Smooth muscle cell (in vitro differentiated cells): ENCODE data around the gene ABCB8. TPM values are rescaled to one million over a fixed set of nuclear protein-coding genes. Genes with fewer than 3 reads are reported as not detected.

Source experiments
- DNase-seq: peaks from one replicate; lab custom pipeline; 2025; ENCODE audit not compliant: unreplicated experiment; lab: John Stamatoyannopoulos, UW
- H2AFZ ChIP-seq: fragments of 200-600 bp; sonication (generic); 2 replicates; pipeline ENCODE4 v1.6.0; 2016; ENCODE audit warnings: antibody characterized with exemption, low read depth, mild to moderate bottlenecking
- H3F3A ChIP-seq: fragments of 200-600 bp; sonication (generic); 2 replicates; pipeline ENCODE4 v1.6.0; 2017; ENCODE audit warnings: antibody characterized with exemption, low read depth
- H3K27ac ChIP-seq: fragments of 200-600 bp; sonication (generic); 2 replicates; pipeline ENCODE4 v1.5.1; 2016; ENCODE audit warnings: low read depth, mild to moderate bottlenecking
- H3K27me3 ChIP-seq: fragments of 200-600 bp; sonication (generic); 2 replicates; pipeline ENCODE4 v1.6.1; 2016; ENCODE audit warnings: low read depth, mild to moderate bottlenecking
- H3K36me3 ChIP-seq: fragments of 200-600 bp; sonication (generic); 2 replicates; pipeline ENCODE4 v1.5.1; 2016; ENCODE audit warnings: low read depth
- H3K4me1 ChIP-seq: fragments of 200-600 bp; sonication (generic); 2 replicates; pipeline ENCODE4 v1.5.1; 2016; ENCODE audit warnings: low read depth
- H3K4me2 ChIP-seq: fragments of 200-600 bp; sonication (generic); 2 replicates; pipeline ENCODE4 v1.6.0; 2016; ENCODE audit warnings: mild to moderate bottlenecking
- H3K4me3 ChIP-seq: fragments of 200-600 bp; sonication (generic); 2 replicates; pipeline ENCODE4 v1.5.1; 2016; ENCODE audit warnings: mild to moderate bottlenecking
- H3K79me2 ChIP-seq: fragments of 200-600 bp; sonication (generic); 2 replicates; pipeline ENCODE4 v1.6.0; 2016; ENCODE audit warnings: low read depth, mild to moderate bottlenecking
- H3K9ac ChIP-seq: fragments of 200-600 bp; sonication (generic); 2 replicates; pipeline ENCODE4 v1.6.0; 2016; ENCODE audit warnings: low read depth
- H3K9me3 ChIP-seq: fragments of 200-600 bp; sonication (generic); replicated peaks from 2 replicates; pipeline ENCODE4 v1.5.1; 2016; ENCODE audit warnings: low read depth
- H4K20me1 ChIP-seq: fragments of 200-600 bp; sonication (generic); 2 replicates; pipeline ENCODE4 v1.6.0; 2016; ENCODE audit warnings: low read depth
- CTCF ChIP-seq: fragments of 200-600 bp; sonication (generic); IDR thresholded peaks from 2 replicates; pipeline ENCODE4 v1.5.1; 2017; ENCODE audit warnings: borderline replicate concordance, mild to moderate bottlenecking, antibody characterized with exemption; ENCODE audit not compliant: insufficient read depth, poor library complexity, severe bottlenecking
- WGBS: methylation state at CpG from one replicate; pipeline ENCODE4 v1.1.7; 2016; ENCODE audit warnings: low lambda C conversion rate; 5-methylcytosine and 5-hydroxymethylcytosine counted together
- polyA plus RNA-seq: library from polyadenylated mRNA; unstranded; fragments of >200 nt; fragmentation: Nextera tagmentation; extraction: Ambion mirVana; gene quantifications from 2 replicates; pipeline ENCODE4 v1.2.1, GENCODE V29; 2016
- total RNA-seq: library from RNA; depleted of rRNA; stranded (reverse); fragments of >200 nt; gene quantifications from 2 replicates; pipeline ENCODE4 v1.2.3, GENCODE V29; 2014

Gene ABCB8
- total and polyA plus RNA-seq, 2 experiments from 2014 or later = 23.4 to 24.2 TPM

GRCh38 chr7:150990416-150991186 is 37.6 kb upstream of the ABCB8 start, which contains the start of gene NOS3:
TSS of gene NOS3 (plus strand) at chr7:150991017. CDS start at chr7:150993804, 2,787 bp downstream.
- peak within 1 kb of the TSS; percentile 67 for H3K9ac ChIP-seq
- H3K36me3 ChIP-seq = no peaks in the 10 kb centered on the region
- peaks cover 5% of the 10 kb centered on the region for H3F3A ChIP-seq
- H3K4me1 ChIP-seq = peaks cover 6% of the 10 kb centered on the region
- H2AFZ ChIP-seq = no peak within 1 kb of the TSS
- H3K79me2 ChIP-seq = no peaks in the 10 kb centered on the region
- no peaks in the 10 kb centered on the region for H3K27me3 ChIP-seq
- 69% methylated on average over 12 of the region's 12 CpGs for WGBS
- no peak within 1 kb of the TSS for H3K4me2 ChIP-seq
- TF ChIP-seq CTCF = no peak
- no peaks in the 10 kb centered on the region for H3K9me3 ChIP-seq
- no peak for DNase-seq
- H4K20me1 ChIP-seq = no peaks in the 10 kb centered on the region
- no peak within 1 kb of the TSS for H3K4me3 ChIP-seq
- H3K27ac ChIP-seq = peak within 1 kb of the TSS; percentile 69

GRCh38 chr7:150992051-150992640 is 36.1 kb upstream of the ABCB8 start:
- Histone ChIP-seq H3K36me3 (no peaks in the 10 kb centered on the region), H3K9me3 (no peaks in the 10 kb centered on the region), H3K27ac (no peak overlapping the region), H3K27me3 (no peaks in the 10 kb centered on the region), H3K79me2 (no peaks in the 10 kb centered on the region), H3K4me3 (no peak overlapping the region), H3K4me1 (peaks cover 6% of the 10 kb centered on the region), H3K4me2 (no peak overlapping the region), H3F3A (peaks cover 5% of the 10 kb centered on the region), H4K20me1 (no peaks in the 10 kb centered on the region), H3K9ac (no peak overlapping the region), H2AFZ (no peak overlapping the region)
- DNase-seq = no peak
- WGBS = 87% methylated on average over 6 of the region's 6 CpGs
- no peak for TF ChIP-seq CTCF

GRCh38 chr7:150992833-150993302 is 35.4 kb upstream of the ABCB8 start:
- H3K27me3 ChIP-seq = no peaks in the 10 kb centered on the region
- peaks cover 5% of the 10 kb centered on the region for H3F3A ChIP-seq
- 47% methylated on average over 5 of the region's 5 CpGs for WGBS
- H3K4me2 ChIP-seq = no peak overlapping the region
- no peak overlapping the region for H3K27ac ChIP-seq
- H3K9me3 ChIP-seq = no peaks in the 10 kb centered on the region
- no peaks in the 10 kb centered on the region for H4K20me1 ChIP-seq
- no peak for TF ChIP-seq CTCF
- H3K79me2 ChIP-seq = no peaks in the 10 kb centered on the region
- peaks cover 6% of the 10 kb centered on the region for H3K4me1 ChIP-seq
- no peak for DNase-seq
- H2AFZ ChIP-seq = no peak overlapping the region
- H3K4me3 ChIP-seq = no peak overlapping the region
- no peaks in the 10 kb centered on the region for H3K36me3 ChIP-seq
- no peak overlapping the region for H3K9ac ChIP-seq
